Subcutaneous adipose tissue (tissue), 4 donors: ENCODE data around the gene SV2C. TPM values are rescaled to one million over a fixed set of nuclear protein-coding genes. Genes with fewer than 3 reads are reported as not detected.

Experiments
- CTCF ChIP-seq: fragments of 450-650 bp; IDR thresholded peaks from one replicate; pipeline ENCODE4 v1.5.1; 2016; ENCODE audit warnings: low read depth, mild to moderate bottlenecking, control low read depth, antibody characterized with exemption, moderate library complexity
- total RNA-seq, 4 donors: library from RNA; depleted of rRNA; stranded (reverse); fragments of >200 nt; gene quantifications; one replicate each; pipeline ENCODE4 v1.1.0, GENCODE V29; 2016

SV2C gene
- total RNA-seq, 4 donors from 2014 or later, result under 0.01 to 0.17 (median under 0.01) TPM; not detected in 1

- no peak for TF ChIP-seq CTCF
Observed at GRCh38 chr5:76062502-76063041, 20.6 kb upstream of the SV2C start.

GRCh38 chr5:76065258-76065657 is 17.9 kb upstream of the SV2C start:
- TF ChIP-seq CTCF, result no peak

GRCh38 chr5:76069061-76069735 is 14.0 kb upstream of the SV2C start:
- no peak for TF ChIP-seq CTCF

- no peak for TF ChIP-seq CTCF
Observed at GRCh38 chr5:76074487-76075065, 8.6 kb upstream of the SV2C start.

- TF ChIP-seq CTCF, result no peak
Observed at GRCh38 chr5:76081811-76082771, 1.1 kb upstream of the SV2C start.

- TF ChIP-seq CTCF, result no peak
Observed at GRCh38 chr5:76083555-76084495, 642 bp downstream of the SV2C start.
